SJCRH30 (cell line): ENCODE measurements around the gene RBM4B. TPM values are rescaled to one million over a fixed set of nuclear protein-coding genes. Genes with fewer than 3 reads are reported as not detected.
"Not testable (repeated sequence)": the region's sequence is repeated elsewhere in the genome, so short reads cannot be mapped to it uniquely, and the experiment has no call there.

Source experiments
- DNase-seq, 2 experiments: peaks; one replicate each; pipeline ENCODE4 v3.0.0-alpha.2; 2015 to 2020
- H3K27ac ChIP-seq: fragments of 250-450 bp; sonication (Bioruptor Pico); 2 replicates; pipeline ENCODE4 v1.5.1; 2020; ENCODE audit warnings: mild to moderate bottlenecking, moderate library complexity
- H3K27me3 ChIP-seq: fragments of 250-450 bp; sonication (Bioruptor Pico); 2 replicates; pipeline ENCODE4 v1.5.1; 2020; ENCODE audit warnings: mild to moderate bottlenecking, moderate library complexity
- H3K36me3 ChIP-seq: fragments of 250-450 bp; sonication (Bioruptor Pico); 2 replicates; pipeline ENCODE4 v1.5.1; 2020; ENCODE audit warnings: mild to moderate bottlenecking, moderate library complexity
- H3K4me1 ChIP-seq: fragments of 250-450 bp; sonication (Bioruptor Pico); 2 replicates; pipeline ENCODE4 v1.5.1; 2020; ENCODE audit warnings: mild to moderate bottlenecking, moderate library complexity
- H3K4me3 ChIP-seq: fragments of 250-450 bp; sonication (Bioruptor Pico); 2 replicates; pipeline ENCODE4 v1.5.1; 2020; ENCODE audit warnings: mild to moderate bottlenecking, moderate library complexity
- H3K9me3 ChIP-seq: fragments of 250-450 bp; sonication (Bioruptor Pico); replicated peaks from 2 replicates; pipeline ENCODE4 v1.5.1; 2020; ENCODE audit warnings: mild to moderate bottlenecking, moderate library complexity
- total RNA-seq: library from RNA; depleted of rRNA; stranded (reverse); fragments of >200 nt; shearing (Covaris generic); gene quantifications from 2 replicates; pipeline ENCODE4 v1.2.3, GENCODE V29; 2014

The RBM4B gene
- total RNA-seq, 1 experiment from 2014 or later = 23.7 TPM

GRCh38 chr11:66649903-66650302 is 27.8 kb downstream of the RBM4B start:
- peaks cover 69% of the 10 kb centered on the region for H3K36me3 ChIP-seq
- peaks cover 2% of the 10 kb centered on the region; the same call in 1 of the 2 replicates for H3K4me1 ChIP-seq
- H3K27me3 ChIP-seq = no peaks in the 10 kb centered on the region
- no peaks in the 10 kb centered on the region for H3K9me3 ChIP-seq
- no peak overlapping the region for H3K4me3 ChIP-seq
- DNase-seq = no peak
- H3K27ac ChIP-seq = no peak overlapping the region

GRCh38 chr11:66646828-66647227 is 30.9 kb downstream of the RBM4B start:
- H3K36me3 ChIP-seq = peaks cover 90% of the 10 kb centered on the region
- no peaks in the 10 kb centered on the region for H3K27me3 ChIP-seq
- DNase-seq = no peak
- peaks cover 7% of the 10 kb centered on the region; the same call in 1 of the 2 replicates for H3K4me1 ChIP-seq
- no peak overlapping the region for H3K27ac ChIP-seq
- H3K4me3 ChIP-seq = no peak overlapping the region
- H3K9me3 ChIP-seq = no peaks in the 10 kb centered on the region

- Histone ChIP-seq H3K36me3 (peaks cover 96% of the 10 kb centered on the region), H3K27ac (no peak overlapping the region), H3K4me3 (no peak overlapping the region), H3K4me1 (peaks cover 22% of the 10 kb centered on the region), H3K9me3 (no peaks in the 10 kb centered on the region), H3K27me3 (no peaks in the 10 kb centered on the region)
- no peak for DNase-seq
Observed at GRCh38 chr11:66643745-66644437, 33.8 kb downstream of the RBM4B start.

- Histone ChIP-seq H3K9me3 (no peaks in the 10 kb centered on the region), H3K27ac (no peak overlapping the region), H3K4me1 (peaks cover 22% of the 10 kb centered on the region), H3K27me3 (no peaks in the 10 kb centered on the region), H3K36me3 (peaks cover 77% of the 10 kb centered on the region), H3K4me3 (no peak overlapping the region)
- DNase-seq = no peak
Observed at GRCh38 chr11:66641834-66642233, 35.9 kb downstream of the RBM4B start.

- Histone ChIP-seq H3K4me1 (peaks cover 20% of the 10 kb centered on the region), H3K36me3 (peaks cover 58% of the 10 kb centered on the region), H3K4me3 (peak overlapping the region; percentile 90)
- H3K9me3 ChIP-seq, H3K27me3 ChIP-seq, DNase-seq, H3K27ac ChIP-seq: not testable (repeated sequence)
Observed at GRCh38 chr11:66639814-66640340, 37.8 kb downstream of the RBM4B start.

GRCh38 chr11:66639066-66639813 is 38.4 kb downstream of the RBM4B start:
- Histone ChIP-seq H3K4me3 (peak overlapping the region; percentile 90), H3K4me1 (peaks cover 20% of the 10 kb centered on the region), H3K27ac (peak overlapping the region; percentile 88), H3K9me3 (no peaks in the 10 kb centered on the region), H3K27me3 (no peaks in the 10 kb centered on the region), H3K36me3 (peaks cover 56% of the 10 kb centered on the region)
- peak in 1 of 2 experiments; percentile 41 for DNase-seq

DNA sequence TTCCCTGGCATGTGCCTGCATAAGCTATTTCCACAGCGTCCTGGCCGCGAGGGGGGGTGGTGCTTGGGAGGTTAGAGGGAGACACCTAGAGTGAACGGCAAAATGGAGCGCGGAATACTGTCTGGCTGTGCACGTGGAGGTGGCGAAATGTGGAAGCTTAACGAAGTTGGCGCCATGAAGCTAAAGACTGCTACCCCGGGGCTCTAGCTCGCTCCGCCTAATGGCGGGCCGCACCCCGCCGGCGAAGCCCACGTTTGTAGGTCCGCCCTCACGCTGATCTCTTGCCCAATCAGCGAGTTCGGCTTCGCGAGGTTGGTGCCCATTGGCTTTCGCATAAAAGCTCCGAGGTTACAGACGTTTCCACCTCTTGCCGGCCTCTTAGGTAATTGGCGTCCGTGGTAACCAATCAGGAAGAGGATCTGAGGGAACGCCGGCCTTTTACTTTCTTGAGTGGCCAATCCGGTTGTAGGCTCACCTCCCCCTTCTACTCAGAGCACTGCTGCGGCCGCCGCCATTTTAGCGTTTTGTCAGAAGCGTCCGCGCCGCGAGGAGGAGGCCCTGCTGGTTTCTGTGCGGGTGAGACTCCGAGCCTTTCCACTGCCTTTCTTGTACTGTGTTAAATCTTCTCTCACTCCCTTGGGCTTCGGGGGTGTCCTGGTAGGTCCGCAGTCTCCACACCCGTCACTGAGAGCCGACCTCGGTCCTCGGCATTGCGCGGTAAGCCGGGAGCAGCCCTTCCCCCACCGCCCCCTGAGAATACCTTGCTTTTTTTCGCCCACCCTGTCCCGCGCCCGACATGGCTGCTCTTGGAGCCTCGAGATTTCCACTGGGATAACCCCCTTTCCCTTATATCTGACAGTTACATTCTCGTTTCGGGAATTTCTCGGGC is 39.3 kb downstream of the RBM4B start, which contains the start of gene RBM4:
TSS of gene RBM4 (plus strand) at position 527 of the 889 bp plus-strand sequence. CDS start 1,009 bp downstream, outside the sequence.
- Histone ChIP-seq H3K9me3 (no peaks in the 10 kb centered on the region), H3K4me3 (peak within 1 kb of the TSS; percentile 90), H3K4me1 (peaks cover 20% of the 10 kb centered on the region), H3K27ac (peak within 1 kb of the TSS; percentile 88), H3K27me3 (no peaks in the 10 kb centered on the region), H3K36me3 (peaks cover 52% of the 10 kb centered on the region)
- DNase-seq = peak; percentile 98 to 99

GRCh38 chr11:66637557-66638176 is 40.0 kb downstream of the RBM4B start:
- Histone ChIP-seq H3K36me3 (peaks cover 51% of the 10 kb centered on the region), H3K9me3 (no peaks in the 10 kb centered on the region), H3K4me3 (peak overlapping the region; percentile 90), H3K4me1 (peaks cover 20% of the 10 kb centered on the region), H3K27ac (peak overlapping the region; percentile 88), H3K27me3 (no peaks in the 10 kb centered on the region)
- no peak for DNase-seq

DNA sequence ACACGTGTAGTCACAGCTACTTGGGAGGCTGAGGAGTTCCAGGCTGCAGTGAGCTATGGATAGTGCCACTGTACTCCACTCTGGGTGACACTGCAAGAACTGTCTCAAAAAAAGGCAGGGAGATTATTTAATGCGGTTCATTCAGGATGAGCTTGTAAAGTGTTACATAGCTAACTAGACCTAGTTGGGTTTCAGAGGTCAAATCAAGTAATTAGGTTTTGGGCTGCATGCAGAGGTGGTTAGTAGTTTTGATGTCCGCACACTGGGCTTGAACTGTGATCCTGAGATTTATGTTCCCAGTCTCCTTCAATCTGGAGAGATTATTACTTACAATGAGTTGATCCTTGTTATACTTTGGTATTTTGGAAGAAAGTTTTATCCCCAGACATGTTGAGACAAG is 41.3 kb downstream of the RBM4B start:
- Histone ChIP-seq H3K4me1 (peaks cover 15% of the 10 kb centered on the region), H3K36me3 (peaks cover 44% of the 10 kb centered on the region), H3K9me3 (no peaks in the 10 kb centered on the region), H3K27me3 (no peaks in the 10 kb centered on the region), H3K27ac (no peak overlapping the region), H3K4me3 (no peak overlapping the region)
- DNase-seq = no peak

DNA sequence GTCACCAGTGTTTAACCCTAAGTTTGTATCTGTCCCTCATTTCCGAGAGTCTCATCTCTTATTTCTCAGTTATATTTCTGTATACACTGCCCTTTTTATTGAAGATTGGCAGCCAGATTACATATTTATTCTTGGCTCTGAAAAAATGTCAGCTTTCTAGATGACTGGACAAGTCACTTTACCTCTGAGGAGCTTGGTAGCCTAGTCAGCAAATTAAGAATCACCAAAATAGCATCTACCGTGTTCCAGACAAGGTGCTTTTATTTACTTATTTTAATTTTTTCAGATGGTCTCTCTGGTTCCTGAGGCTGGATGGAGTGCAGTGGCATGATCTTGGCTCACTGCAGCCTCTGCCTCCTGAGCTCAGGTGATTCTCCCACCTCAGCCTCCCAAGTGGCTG is 44.7 kb downstream of the RBM4B start:
- H3K9me3 ChIP-seq = no peaks in the 10 kb centered on the region
- H3K27me3 ChIP-seq = no peaks in the 10 kb centered on the region
- H3K36me3 ChIP-seq = peaks cover 49% of the 10 kb centered on the region
- H3K4me1 ChIP-seq = no peaks in the 10 kb centered on the region
- DNase-seq = no peak
- H3K4me3 ChIP-seq = no peak overlapping the region
- no peak overlapping the region for H3K27ac ChIP-seq

- Histone ChIP-seq H3K27me3 (no peaks in the 10 kb centered on the region), H3K36me3 (peaks cover 60% of the 10 kb centered on the region), H3K4me3 (no peak overlapping the region), H3K27ac (no peak overlapping the region), H3K9me3 (no peaks in the 10 kb centered on the region), H3K4me1 (no peaks in the 10 kb centered on the region)
- DNase-seq = no peak
Observed at GRCh38 chr11:66631883-66632282, 45.8 kb downstream of the RBM4B start.

- no peak for DNase-seq
- no peak overlapping the region for H3K4me3 ChIP-seq
Observed at GRCh38 chr11:66629356-66629755, 48.3 kb downstream of the RBM4B start.

GRCh38 chr11:66628061-66628603 is 49.6 kb downstream of the RBM4B start:
- Histone ChIP-seq H3K4me1 (no peaks in the 10 kb centered on the region), H3K27ac (no peak overlapping the region), H3K36me3 (peaks cover 85% of the 10 kb centered on the region), H3K9me3 (no peaks in the 10 kb centered on the region), H3K4me3 (no peak overlapping the region), H3K27me3 (no peaks in the 10 kb centered on the region)
- no peak for DNase-seq

More at GRCh38 chr11:66629356-66629755, 48.3 kb downstream of the RBM4B start:
- H3K27ac ChIP-seq = no peak overlapping the region
- no peaks in the 10 kb centered on the region for H3K4me1 ChIP-seq
- peaks cover 82% of the 10 kb centered on the region for H3K36me3 ChIP-seq
- H3K27me3 ChIP-seq = no peaks in the 10 kb centered on the region
- no peaks in the 10 kb centered on the region for H3K9me3 ChIP-seq

DNA sequence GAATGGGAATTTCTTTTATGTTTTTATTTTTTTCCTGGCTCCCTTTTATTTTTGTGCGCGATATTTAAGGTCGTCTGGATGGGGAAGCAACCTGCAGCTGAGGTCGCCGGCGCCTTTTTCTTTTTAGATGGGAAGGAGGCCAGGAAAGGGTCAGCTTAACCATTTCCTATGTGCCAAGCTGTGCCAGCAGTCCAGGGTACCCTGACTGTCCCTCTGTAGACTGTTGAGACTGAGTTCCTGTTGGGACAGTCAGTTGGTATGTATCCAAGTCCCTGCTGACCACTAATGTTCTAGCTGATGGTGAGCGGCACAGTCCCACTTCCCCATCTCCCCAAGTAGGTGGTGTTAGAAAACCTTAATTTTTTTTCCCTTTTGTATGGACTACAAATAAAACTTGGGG is 50.8 kb downstream of the RBM4B start:
- DNase-seq = no peak
- H3K27me3 ChIP-seq = no peaks in the 10 kb centered on the region
- H3K4me3 ChIP-seq = no peak overlapping the region
- H3K27ac ChIP-seq = no peak overlapping the region
- peaks cover 88% of the 10 kb centered on the region for H3K36me3 ChIP-seq
- no peaks in the 10 kb centered on the region for H3K9me3 ChIP-seq
- H3K4me1 ChIP-seq = no peaks in the 10 kb centered on the region
